ENCODE results near the gene MTCP1. TPM values are rescaled to one million over a fixed set of nuclear protein-coding genes. Genes with fewer than 3 reads are reported as not detected.

Gene MTCP1
- total RNA-seq, 2 donors from 2014 or later: 0.36 to 15.8 TPM

DNA sequence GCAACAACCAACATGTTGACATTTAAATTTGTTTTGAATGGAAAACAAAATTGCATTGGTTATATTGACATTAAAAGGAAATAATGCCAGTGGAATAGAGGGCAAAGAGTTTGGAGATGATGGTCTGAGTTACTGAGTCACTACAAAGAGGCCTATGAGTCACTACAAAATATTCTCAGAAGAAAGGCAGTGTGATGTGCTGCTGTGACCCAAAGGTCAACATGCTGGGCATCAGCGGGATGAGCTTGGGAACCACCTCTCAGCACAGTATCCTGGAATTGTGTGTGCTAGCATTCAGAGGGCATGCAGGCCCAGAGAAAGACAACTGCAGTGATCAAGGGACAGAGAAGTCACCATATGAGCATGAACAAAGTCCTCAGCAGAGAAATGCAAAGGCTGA lies 2.8 kb downstream of the MTCP1 start:
- no peak overlapping the region for H3K27ac ChIP-seq
- no peaks in the 10 kb centered on the region for H3K27me3 ChIP-seq (replicated peaks; ENCODE audit: insufficient read depth)
- intact Hi-C loops (cut with DNase I): no loop called here
- no peaks in the 10 kb centered on the region for H3K4me1 ChIP-seq (replicated peaks)
- no peak for DNase-seq (ENCODE audit: low spot score)
- TF ChIP-seq POLR2A (IDR thresholded peaks at IDR 0.05) (no peak), POLR2AphosphoS5 (IDR thresholded peaks at IDR 0.05) (no peak)
- TF ChIP-seq, protein P1, sequence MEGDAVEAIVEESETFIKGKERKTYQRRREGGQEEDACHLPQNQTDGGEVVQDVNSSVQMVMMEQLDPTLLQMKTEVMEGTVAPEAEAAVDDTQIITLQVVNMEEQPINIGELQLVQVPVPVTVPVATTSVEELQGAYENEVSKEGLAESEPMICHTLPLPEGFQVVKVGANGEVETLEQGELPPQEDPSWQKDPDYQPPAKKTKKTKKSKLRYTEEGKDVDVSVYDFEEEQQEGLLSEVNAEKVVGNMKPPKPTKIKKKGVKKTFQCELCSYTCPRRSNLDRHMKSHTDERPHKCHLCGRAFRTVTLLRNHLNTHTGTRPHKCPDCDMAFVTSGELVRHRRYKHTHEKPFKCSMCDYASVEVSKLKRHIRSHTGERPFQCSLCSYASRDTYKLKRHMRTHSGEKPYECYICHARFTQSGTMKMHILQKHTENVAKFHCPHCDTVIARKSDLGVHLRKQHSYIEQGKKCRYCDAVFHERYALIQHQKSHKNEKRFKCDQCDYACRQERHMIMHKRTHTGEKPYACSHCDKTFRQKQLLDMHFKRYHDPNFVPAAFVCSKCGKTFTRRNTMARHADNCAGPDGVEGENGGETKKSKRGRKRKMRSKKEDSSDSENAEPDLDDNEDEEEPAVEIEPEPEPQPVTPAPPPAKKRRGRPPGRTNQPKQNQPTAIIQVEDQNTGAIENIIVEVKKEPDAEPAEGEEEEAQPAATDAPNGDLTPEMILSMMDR (IDR thresholded peaks at IDR 0.05): no peak
- H3K36me3 ChIP-seq: no peaks in the 10 kb centered on the region
- H3K4me3 ChIP-seq: no peak overlapping the region
- H3K9me3 ChIP-seq: no peaks in the 10 kb centered on the region
- WGBS: no CpG with 5 or more reads among the region's 1 CpG

DNA sequence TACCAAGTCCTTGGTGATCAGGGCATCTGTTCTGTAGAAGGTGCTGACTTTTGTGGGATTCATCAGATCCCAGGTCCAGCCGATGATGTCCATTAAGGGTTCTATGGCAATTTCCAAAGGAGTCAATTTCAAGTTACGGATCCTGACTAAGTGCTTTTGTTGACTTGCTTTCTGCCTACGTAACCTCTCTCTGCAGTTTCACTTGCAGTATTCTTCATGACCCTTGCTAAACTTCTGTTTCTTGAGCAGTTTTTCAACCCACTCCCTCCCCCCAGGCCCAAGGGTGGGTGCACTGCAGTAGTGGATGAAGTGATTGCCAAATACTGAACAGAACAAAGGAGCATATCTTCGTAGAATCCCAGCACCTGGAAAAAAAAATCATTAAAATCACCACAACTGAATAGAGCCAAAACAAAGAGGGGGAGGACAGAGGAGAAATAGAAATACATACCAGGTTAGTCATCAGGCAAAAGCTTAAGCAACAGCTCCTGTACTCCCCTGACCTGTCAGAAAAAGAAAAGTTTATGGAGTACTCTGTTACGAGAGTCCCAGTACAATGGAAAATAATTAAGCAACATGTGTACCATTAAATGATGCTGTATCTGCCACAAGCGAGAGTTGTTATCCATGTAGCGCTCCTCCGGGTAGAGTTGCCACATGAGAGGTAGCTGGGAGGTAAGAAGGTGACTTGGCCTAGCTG lies 5.8 kb downstream of the MTCP1 start:
- TF ChIP-seq POLR2A (IDR thresholded peaks at IDR 0.05): no peak
- peak; percentile 40 for TF ChIP-seq POLR2AphosphoS5 (IDR thresholded peaks at IDR 0.05)
- Histone ChIP-seq H3K4me3 (no peak overlapping the region), H3K4me1 (replicated peaks) (no peaks in the 10 kb centered on the region), H3K9me3 (no peaks in the 10 kb centered on the region), H3K36me3 (no peaks in the 10 kb centered on the region), H3K27ac (no peak overlapping the region), H3K27me3 (replicated peaks; ENCODE audit: insufficient read depth) (no peaks in the 10 kb centered on the region)
- no peak for DNase-seq (ENCODE audit: low spot score)
- 56% methylated on average over 8 of the region's 8 CpGs for WGBS
- intact Hi-C loops (cut with DNase I): no loop called here

DNA sequence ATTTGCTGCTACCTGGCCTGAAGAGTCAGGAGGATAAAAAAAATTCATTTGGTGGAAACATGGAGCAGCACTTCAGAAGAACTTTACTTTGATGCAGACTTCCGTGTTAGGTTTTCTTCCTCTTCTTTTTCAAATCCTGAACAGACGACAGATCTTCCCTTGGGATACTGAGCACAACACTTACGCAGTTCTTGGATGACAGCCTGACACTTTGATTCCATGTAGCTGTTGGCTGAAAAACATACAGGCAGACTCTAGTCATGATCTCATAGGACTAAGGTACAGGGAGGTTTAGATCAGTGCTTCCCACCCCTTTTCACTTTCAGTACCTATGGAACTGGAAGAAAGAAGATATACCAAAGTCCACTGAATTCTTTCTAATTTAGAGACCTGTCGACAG lies 9.2 kb downstream of the MTCP1 start:
- DNase-seq (ENCODE audit: low spot score): no peak
- Histone ChIP-seq H3K4me1 (replicated peaks) (no peaks in the 10 kb centered on the region), H3K27ac (no peak overlapping the region), H3K4me3 (no peak overlapping the region), H3K27me3 (replicated peaks; ENCODE audit: insufficient read depth) (no peaks in the 10 kb centered on the region), H3K9me3 (no peaks in the 10 kb centered on the region), H3K36me3 (no peaks in the 10 kb centered on the region)
- intact Hi-C loops (cut with DNase I): no loop called here
- 80% methylated on average over 4 of the region's 4 CpGs for WGBS
- TF ChIP-seq POLR2AphosphoS5 (IDR thresholded peaks at IDR 0.05) (no peak), POLR2A (IDR thresholded peaks at IDR 0.05) (no peak)
- TF ChIP-seq, protein P1 (IDR thresholded peaks at IDR 0.05): no peak

DNA sequence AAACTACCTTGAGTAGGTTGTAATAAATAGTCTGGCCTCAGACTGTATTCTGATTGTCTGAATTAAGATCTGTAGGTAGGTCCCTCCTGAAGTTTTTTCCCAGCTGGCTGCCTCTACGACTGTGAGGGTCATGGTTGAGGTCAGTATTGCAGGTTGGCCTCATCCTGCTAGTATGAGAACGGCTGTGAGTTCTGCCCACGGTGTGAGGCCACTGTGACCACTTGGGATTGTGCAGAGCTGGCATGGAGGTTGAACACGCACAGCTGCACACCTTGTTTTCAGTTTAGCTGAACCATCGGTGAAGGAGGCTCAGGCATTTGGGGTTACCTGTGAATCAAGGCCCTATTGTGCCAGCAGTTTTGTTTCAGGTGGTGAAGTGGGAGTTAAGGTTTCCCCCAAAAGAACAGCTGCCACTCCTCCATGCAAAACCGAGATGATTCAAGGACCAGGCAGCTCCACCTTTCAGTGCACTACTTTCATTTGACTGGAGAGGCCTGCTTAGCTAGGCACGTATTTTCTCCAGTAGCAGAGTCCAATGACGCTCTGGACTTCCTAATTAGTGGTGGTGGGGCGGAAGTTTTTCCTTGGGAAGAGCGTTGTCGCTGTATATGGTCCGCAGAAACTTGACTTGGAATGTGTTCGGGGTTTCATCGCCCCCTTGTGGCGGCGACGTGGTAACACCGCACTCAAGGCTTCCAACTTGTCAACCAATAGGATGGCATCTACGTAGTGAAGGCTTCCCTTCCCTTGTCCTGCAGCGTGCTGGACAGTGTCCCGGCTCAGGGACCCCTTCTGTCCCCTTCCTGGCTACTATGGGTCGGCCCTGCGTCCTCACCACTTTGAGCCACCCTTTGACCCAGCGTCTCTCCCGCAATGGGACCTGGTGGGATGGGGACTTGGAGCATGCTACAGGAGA lies 13.8 kb downstream of the MTCP1 start:
- intact Hi-C loops (cut with DNase I): loop anchor here (2.0 kb wide), 1 partner anchor 76 kb away; no protein-coding TSS in a partner anchor
- H3K4me1 ChIP-seq (replicated peaks): no peaks in the 10 kb centered on the region
- TF ChIP-seq, protein P1 (IDR thresholded peaks at IDR 0.05): peak; percentile 51 to 74 (median 70)
- TF ChIP-seq POLR2A (IDR thresholded peaks at IDR 0.05) (no peak), POLR2AphosphoS5 (IDR thresholded peaks at IDR 0.05) (no peak)
- peak; percentile 39 for DNase-seq (ENCODE audit: low spot score)
- no peaks in the 10 kb centered on the region for H3K36me3 ChIP-seq
- H3K9me3 ChIP-seq: no peaks in the 10 kb centered on the region
- H3K27ac ChIP-seq: no peak overlapping the region
- H3K4me3 ChIP-seq: no peak overlapping the region
- 14% methylated on average over 22 of the region's 25 CpGs for WGBS
- H3K27me3 ChIP-seq (replicated peaks; ENCODE audit: insufficient read depth): no peaks in the 10 kb centered on the region

DNA sequence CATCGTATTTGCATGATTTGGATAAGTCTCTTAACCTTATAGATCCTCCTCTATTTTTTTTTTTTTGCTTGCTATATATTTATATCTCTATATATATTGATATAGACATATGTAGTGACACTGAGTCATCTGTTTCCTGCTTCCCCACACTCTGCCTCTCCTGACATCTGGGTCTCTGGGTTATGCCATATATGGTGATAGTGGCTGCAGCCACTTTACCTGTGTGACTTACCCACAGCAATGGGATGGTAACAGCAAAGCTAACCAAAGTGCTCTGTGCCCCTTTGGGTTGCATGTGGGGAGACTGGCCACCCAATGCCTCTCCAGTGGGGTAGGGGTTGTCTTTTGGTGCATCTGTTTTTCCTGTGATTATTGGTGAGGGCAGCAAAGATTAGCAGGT lies 14.5 kb downstream of the MTCP1 start:
- intact Hi-C loops (cut with DNase I): loop anchor here (2.0 kb wide), 1 partner anchor 76 kb away; no protein-coding TSS in a partner anchor
- Histone ChIP-seq H3K27me3 (replicated peaks; ENCODE audit: insufficient read depth) (no peaks in the 10 kb centered on the region), H3K4me3 (no peak overlapping the region), H3K27ac (no peak overlapping the region), H3K9me3 (no peaks in the 10 kb centered on the region), H3K4me1 (replicated peaks) (no peaks in the 10 kb centered on the region), H3K36me3 (no peaks in the 10 kb centered on the region)
- no peak for DNase-seq (ENCODE audit: low spot score)
- 88% methylated on average over 1 of the region's 1 CpG for WGBS
- TF ChIP-seq, protein P1 (IDR thresholded peaks at IDR 0.05): no peak
- no peak for TF ChIP-seq POLR2AphosphoS5 (IDR thresholded peaks at IDR 0.05)
- TF ChIP-seq POLR2A (IDR thresholded peaks at IDR 0.05): no peak

Measured in prostate gland (tissue), 2 donors.